T-cell (primary cell): ENCODE measurements around the gene FGL2. TPM values are rescaled to one million over a fixed set of nuclear protein-coding genes. Genes with fewer than 3 reads are reported as not detected.

Experiments
- ATAC-seq, 4 experiments: fragments of 200-7000 bp in 3 of 4; fragments of 150-1000 bp in 1 of 4; cut with Tn5 transposase; replicated peaks in 1 of 4; 1 replicate in 3 of 4; 2 replicates in 1 of 4; pipeline ENCODE4 v1.10.0; 2021; ENCODE audit warnings: moderate library complexity in 3 of 4, mild to moderate bottlenecking in 2 of 4, moderate number of reproducible peaks in 1 of 4
- CTCF ChIA-PET, 2 donors: fragments of 300-600 bp; sonication (Branson Sonifier 250); formaldehyde crosslinking; loops; one replicate each; lab custom pipeline; 2022; ENCODE audit warnings: antibody characterized with exemption in 2 of 2; lab: Charles Lee
- POLR2A ChIA-PET, 2 donors: fragments of 300-600 bp; sonication (Branson Sonifier 250); formaldehyde crosslinking; loops; one replicate each; lab custom pipeline; 2022; ENCODE audit warnings: antibody characterized with exemption in 2 of 2; lab: Charles Lee
- DNase-seq, 35 experiments: peaks; one replicate each; pipeline versions ENCODE4 v3.0.0 to v3.0.0-alpha.2; 2013 to 2023
- H3K27ac ChIP-seq: one replicate; pipeline ENCODE4 v1.5.1; 2013; ENCODE audit warnings: low read length
- H3K27me3 ChIP-seq, 2 experiments: replicated peaks in 1 of 2; 1 replicate in 1 of 2; 2 replicates in 1 of 2; pipeline versions ENCODE4 v1.6.1 to v1.7.0; 2013; ENCODE audit warnings: low read length in 1 of 2, mixed read lengths in 1 of 2; ENCODE audit not compliant: control insufficient read depth in 2 of 2, insufficient read depth in 2 of 2; ENCODE audit errors: extremely low read depth in 1 of 2
- H3K36me3 ChIP-seq, 2 donors: 1 replicate in 1 of 2; 2 replicates in 1 of 2; pipeline versions ENCODE4 v1.6.1 to v1.7.0; 2013; ENCODE audit warnings: low read length in 1 of 2; ENCODE audit not compliant: control insufficient read depth in 2 of 2, insufficient read depth in 1 of 2; ENCODE audit errors: extremely low read depth in 1 of 2
- H3K4me1 ChIP-seq, 2 experiments: 1 replicate in 1 of 2; 2 replicates in 1 of 2; pipeline versions ENCODE4 v1.6.1 to v1.7.0; 2013; ENCODE audit warnings: low read length in 2 of 2, mixed read lengths in 1 of 2; ENCODE audit not compliant: insufficient read depth in 2 of 2, control insufficient read depth in 1 of 2; ENCODE audit errors: extremely low read depth in 1 of 2
- H3K4me3 ChIP-seq, 2 donors: 1 replicate in 1 of 2; 2 replicates in 1 of 2; pipeline versions ENCODE4 v1.5.1 to v1.7.0; 2013; ENCODE audit warnings: mild to moderate bottlenecking in 2 of 2, low read length in 1 of 2, moderate library complexity in 1 of 2; ENCODE audit not compliant: control insufficient read depth in 1 of 2; ENCODE audit errors: extremely low read depth in 1 of 2
- H3K9me3 ChIP-seq: 2 replicates; pipeline ENCODE4 v1.7.0; 2013
- H3K27ac Mint-ChIP-seq, 2 donors: one replicate each; pipeline ENCODE4 v1.8.0; 2020 to 2021; ENCODE audit warnings: mild to moderate bottlenecking in 2 of 2, mixed read lengths in 2 of 2
- H3K27me3 Mint-ChIP-seq, 2 donors: one replicate each; pipeline ENCODE4 v1.8.0; 2021 to 2022; ENCODE audit warnings: mixed read lengths in 2 of 2
- H3K36me3 Mint-ChIP-seq: one replicate; pipeline ENCODE4 v1.8.0; 2021; ENCODE audit warnings: mixed read lengths
- H3K4me1 Mint-ChIP-seq, 3 donors: one replicate each; pipeline ENCODE4 v1.8.0; 2020 to 2022; ENCODE audit warnings: mixed read lengths in 3 of 3, mild to moderate bottlenecking in 1 of 3
- H3K4me3 Mint-ChIP-seq, 3 donors: one replicate each; pipeline ENCODE4 v1.8.0; 2020 to 2022; ENCODE audit warnings: mild to moderate bottlenecking in 3 of 3, mixed read lengths in 3 of 3, moderate library complexity in 3 of 3
- H3K9me3 Mint-ChIP-seq, 3 donors: one replicate each; pipeline ENCODE4 v1.8.0; 2020 to 2022; ENCODE audit warnings: mixed read lengths in 3 of 3
- WGBS: methylation state at CpG from one replicate; pipeline ENCODE4 v1.1.5; 2013; ENCODE audit warnings: missing lambda C conversion rate; ENCODE audit not compliant: insufficient coverage; 5-methylcytosine and 5-hydroxymethylcytosine counted together
- total RNA-seq, 35 experiments: library from RNA in 6 of 35; stranded (reverse) in 6 of 35; fragments of 120-200 nt in 1 of 35; gene quantifications; one replicate each; pipeline versions ENCODE4 v1.2.1 to v1.2.4 and lab custom pipeline; 2013 to 2026

Gene FGL2
- total RNA-seq, 5 donors from 2014 or later (not counting 1 experiment from before 2014, with no cell fraction given): 2.0 to 3.1 (median 2.5) TPM

DNA sequence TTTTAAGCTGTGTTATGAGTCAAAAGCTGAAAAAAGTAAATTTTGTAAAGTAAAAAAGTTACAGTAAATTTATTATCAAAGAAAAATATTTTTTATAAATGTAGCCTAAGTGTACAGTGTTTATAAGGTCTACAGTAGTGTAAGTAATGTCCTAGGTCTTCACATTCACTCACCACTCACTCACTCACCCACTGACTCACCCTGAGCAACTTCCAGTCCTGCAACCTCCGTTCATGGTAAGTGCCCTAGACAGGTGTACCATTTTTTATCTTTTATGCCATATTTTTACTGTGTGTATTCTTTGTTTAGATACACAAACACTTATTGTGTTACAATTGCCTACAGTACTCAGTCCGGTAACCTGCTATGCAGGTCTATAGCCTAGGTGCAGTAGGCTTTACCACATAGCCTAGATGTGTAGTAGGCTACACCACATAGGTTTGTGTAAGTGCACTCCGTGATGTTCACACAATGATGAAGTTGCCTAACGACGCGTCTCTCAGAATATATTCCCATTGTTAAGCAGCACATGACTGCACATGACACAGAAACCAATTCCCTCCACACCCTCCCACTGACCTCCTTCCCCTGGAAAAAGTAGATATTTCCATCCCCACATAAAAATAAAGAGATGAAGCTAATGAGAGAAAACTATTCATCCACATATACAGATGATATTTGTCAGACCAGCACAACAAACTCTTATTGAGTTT lies 44.8 kb upstream of the FGL2 start:
- Mint-ChIP-seq H3K36me3 (peaks cover 15% of the 10 kb centered on the region), H3K9me3 (no peaks in the 10 kb centered on the region), H3K4me3 (no peak overlapping the region), H3K4me1 (peaks cover 5 to 12% (median 6%) of the 10 kb centered on the region in 3 donors), H3K27ac (no peak overlapping the region), H3K27me3 (no peaks in the 10 kb centered on the region)
- H3K4me3 ChIP-seq: no peak overlapping the region
- H3K9me3 ChIP-seq: no peaks in the 10 kb centered on the region
- peaks cover 3 to 9% of the 10 kb centered on the region in 2 donors for H3K36me3 ChIP-seq
- ChIA-PET CTCF (interaction anchor here in 1 of 2 donors (0.6 kb wide), 1 partner anchor 10 kb away, joined by 3 read pairs; no protein-coding TSS in a partner anchor), POLR2A (no interaction called here)
- ATAC-seq (no peak), DNase-seq (no peak)
- WGBS: no CpG with 5 or more reads among the region's 6 CpGs
- H3K4me1 ChIP-seq: peaks cover 2 to 5% of the 10 kb centered on the region in 2 experiments
- no peaks in the 10 kb centered on the region for H3K27me3 ChIP-seq
- H3K27ac ChIP-seq: no peak overlapping the region

DNA sequence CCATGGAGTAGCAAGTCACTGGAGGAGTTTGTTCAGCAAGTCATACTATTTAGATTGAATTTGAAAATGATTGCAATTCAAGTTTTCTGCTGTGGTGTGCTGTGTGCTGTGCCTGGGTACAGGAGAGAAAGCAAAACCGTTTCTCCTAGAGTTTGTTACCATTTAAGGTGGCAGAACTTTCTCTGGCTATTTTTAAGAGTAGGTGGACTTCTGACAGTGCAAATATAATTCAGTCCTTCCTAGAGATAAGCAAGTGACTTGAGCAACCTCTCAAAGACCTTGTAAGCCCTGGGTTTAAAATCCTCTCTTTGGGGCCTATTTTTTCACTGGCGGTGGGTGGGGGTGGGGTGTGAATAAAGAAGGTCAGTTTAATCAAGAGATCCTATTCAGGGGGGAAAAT lies 42.9 kb upstream of the FGL2 start:
- no peaks in the 10 kb centered on the region for H3K27me3 Mint-ChIP-seq
- Histone ChIP-seq H3K4me1 (peaks cover 3 to 6% of the 10 kb centered on the region in 2 experiments), H3K9me3 (no peaks in the 10 kb centered on the region), H3K27me3 (no peaks in the 10 kb centered on the region), H3K27ac (no peak overlapping the region), H3K36me3 (peaks cover 3 to 9% of the 10 kb centered on the region in 2 donors), H3K4me3 (no peak overlapping the region)
- H3K36me3 Mint-ChIP-seq: peaks cover 26% of the 10 kb centered on the region
- H3K4me3 Mint-ChIP-seq: no peak overlapping the region
- CTCF ChIA-PET: interaction anchor here (1.0 to 1.2 kb wide), 2 partner anchors 11 to 112 kb away, joined by 3 to 4 read pairs; no protein-coding TSS in a partner anchor
- no peak for DNase-seq
- POLR2A ChIA-PET: no interaction called here
- H3K27ac Mint-ChIP-seq: no peak overlapping the region
- 80% methylated on average over 1 of the region's 2 CpGs for WGBS
- H3K9me3 Mint-ChIP-seq: peaks cover 0 to 4% (median 0%) of the 10 kb centered on the region in 3 donors
- ATAC-seq: no peak
- H3K4me1 Mint-ChIP-seq: peaks cover 14 to 20% (median 16%) of the 10 kb centered on the region in 3 donors

DNA sequence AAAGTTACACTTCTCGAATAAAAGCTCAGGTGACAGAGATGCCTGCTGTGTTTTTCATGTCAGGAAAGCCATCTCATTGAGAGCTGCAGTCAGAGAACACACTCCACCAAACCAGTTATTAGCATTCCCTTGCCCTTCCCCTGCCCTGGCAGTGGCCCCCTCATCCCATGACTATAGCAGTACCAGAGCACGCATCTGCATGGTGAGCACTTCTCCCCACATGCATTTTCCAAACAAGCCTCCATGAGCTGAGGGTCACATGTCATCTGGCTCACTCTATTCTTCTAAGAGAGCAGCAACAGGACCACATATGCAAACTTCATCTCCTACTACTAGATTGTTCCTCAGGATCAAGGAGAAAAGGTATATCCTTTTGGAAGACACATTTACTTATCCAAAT lies 42.4 kb upstream of the FGL2 start:
- ATAC-seq: no peak
- CTCF ChIA-PET: no interaction called here
- no peak for DNase-seq
- H3K36me3 Mint-ChIP-seq: peaks cover 31% of the 10 kb centered on the region
- Histone ChIP-seq H3K27ac (no peak overlapping the region), H3K4me3 (no peak overlapping the region), H3K36me3 (peaks cover 3 to 9% of the 10 kb centered on the region in 2 donors), H3K9me3 (no peaks in the 10 kb centered on the region), H3K27me3 (no peaks in the 10 kb centered on the region), H3K4me1 (peaks cover 3 to 6% of the 10 kb centered on the region in 2 experiments)
- H3K27ac Mint-ChIP-seq: no peak overlapping the region
- no peaks in the 10 kb centered on the region for H3K27me3 Mint-ChIP-seq
- peaks cover 14 to 20% (median 16%) of the 10 kb centered on the region in 3 donors for H3K4me1 Mint-ChIP-seq
- POLR2A ChIA-PET: no interaction called here
- peaks cover 0 to 6% (median 0%) of the 10 kb centered on the region in 3 donors for H3K9me3 Mint-ChIP-seq
- 100% methylated on average over 2 of the region's 2 CpGs for WGBS
- no peak overlapping the region for H3K4me3 Mint-ChIP-seq

DNA sequence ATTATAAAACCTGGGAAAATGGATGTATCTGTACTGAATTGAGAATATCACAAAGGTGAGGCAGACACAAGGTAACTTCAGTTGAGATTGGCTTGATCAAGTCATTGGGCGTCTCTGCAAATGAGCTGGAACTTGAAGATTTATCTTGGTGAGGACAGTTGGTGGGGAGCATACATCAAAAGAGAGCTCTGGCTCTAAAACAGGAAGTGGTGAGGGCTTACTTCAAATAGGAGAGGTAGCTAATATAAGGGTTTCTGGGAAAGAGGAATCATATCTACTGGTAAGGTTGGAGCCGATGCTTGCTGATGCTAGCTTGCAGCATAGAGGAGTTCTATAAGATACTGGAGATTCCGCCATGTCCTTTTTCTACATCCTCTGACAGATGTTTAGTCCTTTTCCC lies 39.9 kb upstream of the FGL2 start:
- H3K4me1 Mint-ChIP-seq: peaks cover 14 to 18% (median 16%) of the 10 kb centered on the region in 3 donors
- no peak overlapping the region for H3K27ac ChIP-seq
- peak overlapping the region in 1 of 2 donors; percentile 1 for H3K27ac Mint-ChIP-seq
- H3K4me3 Mint-ChIP-seq: no peak overlapping the region
- H3K9me3 ChIP-seq: no peaks in the 10 kb centered on the region
- ChIA-PET POLR2A (no interaction called here), CTCF (interaction anchor here (0.6 to 0.9 kb wide), 2 partner anchors 127 to 1170 kb away, joined by 4 to 10 read pairs; no protein-coding TSS in a partner anchor)
- no peak for DNase-seq
- no peak overlapping the region for H3K4me3 ChIP-seq
- H3K36me3 Mint-ChIP-seq: peaks cover 40% of the 10 kb centered on the region
- ATAC-seq: peak in 2 of 4 experiments; percentile 32 to 45
- H3K36me3 ChIP-seq: peaks cover 3 to 9% of the 10 kb centered on the region in 2 donors
- no peaks in the 10 kb centered on the region for H3K27me3 ChIP-seq
- H3K4me1 ChIP-seq: peaks cover 3 to 4% of the 10 kb centered on the region in 2 experiments
- WGBS: 83% methylated on average over 1 of the region's 3 CpGs
- no peaks in the 10 kb centered on the region for H3K27me3 Mint-ChIP-seq
- H3K9me3 Mint-ChIP-seq: peaks cover 0 to 6% (median 0%) of the 10 kb centered on the region in 3 donors

DNA sequence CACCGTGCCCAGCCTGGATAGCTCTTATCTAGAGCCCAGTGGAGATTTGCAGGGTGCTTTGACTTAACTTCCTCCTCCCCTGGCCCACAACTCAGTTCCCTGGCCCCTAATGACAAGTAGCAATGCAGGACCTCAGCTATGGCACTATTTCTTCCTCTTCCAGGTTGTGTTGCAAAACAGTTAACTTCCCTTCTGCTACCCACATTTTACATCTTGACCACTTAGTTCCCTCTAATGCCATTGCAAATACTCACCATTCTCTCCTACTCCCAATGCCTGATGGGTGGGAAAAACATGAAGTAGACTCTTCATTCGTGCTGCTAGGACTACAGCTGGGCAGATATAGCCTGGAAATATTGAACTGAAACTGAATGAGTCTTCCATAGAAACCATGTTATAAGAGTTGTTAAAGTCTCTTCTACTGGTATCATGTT lies 39.1 kb upstream of the FGL2 start:
- H3K27ac Mint-ChIP-seq: no peak overlapping the region
- H3K4me1 ChIP-seq: peaks cover 3 to 4% of the 10 kb centered on the region in 2 experiments
- no peak for ATAC-seq
- H3K4me3 ChIP-seq: no peak overlapping the region
- peaks cover 3 to 9% of the 10 kb centered on the region in 2 donors for H3K36me3 ChIP-seq
- peaks cover 14 to 18% (median 16%) of the 10 kb centered on the region in 3 donors for H3K4me1 Mint-ChIP-seq
- POLR2A ChIA-PET: no interaction called here
- no peaks in the 10 kb centered on the region for H3K9me3 ChIP-seq
- no peak overlapping the region for H3K4me3 Mint-ChIP-seq
- DNase-seq: peak in 2 of 35 experiments; percentile 3 to 19
- H3K36me3 Mint-ChIP-seq: peaks cover 40% of the 10 kb centered on the region
- H3K27me3 ChIP-seq: no peaks in the 10 kb centered on the region
- no peaks in the 10 kb centered on the region for H3K27me3 Mint-ChIP-seq
- 86% methylated on average over 2 of the region's 2 CpGs for WGBS
- no peak overlapping the region for H3K27ac ChIP-seq
- CTCF ChIA-PET: interaction anchor here (1.2 to 1.8 kb wide), 2 partner anchors 8 to 9 kb away, joined by 3 to 5 read pairs; no protein-coding TSS in a partner anchor
- H3K9me3 Mint-ChIP-seq: peaks cover 0 to 6% (median 0%) of the 10 kb centered on the region in 3 donors

DNA sequence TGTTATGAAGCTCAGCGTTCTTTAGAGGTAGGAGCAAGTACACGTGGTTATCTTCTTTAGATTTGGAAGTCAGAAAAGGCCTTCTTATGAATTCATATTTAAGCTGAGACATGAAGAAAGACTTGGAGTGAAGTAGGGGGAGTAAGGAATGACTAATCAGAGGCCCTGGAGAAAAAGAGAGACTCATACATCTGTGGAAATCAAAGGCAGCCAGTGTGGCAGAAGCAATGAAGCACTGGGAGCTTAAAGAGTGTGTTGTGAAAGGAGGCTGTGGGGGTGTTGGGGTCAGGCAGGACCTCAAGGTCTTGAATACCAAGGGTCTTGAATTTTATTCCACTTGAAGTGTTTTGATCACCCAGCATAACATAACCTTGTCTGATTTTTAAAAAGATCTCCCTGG lies 35.7 kb upstream of the FGL2 start:
- Histone ChIP-seq H3K27me3 (no peaks in the 10 kb centered on the region), H3K4me3 (no peak overlapping the region), H3K36me3 (no peaks in the 10 kb centered on the region), H3K9me3 (no peaks in the 10 kb centered on the region), H3K27ac (no peak overlapping the region), H3K4me1 (peaks cover 3 to 4% of the 10 kb centered on the region in 2 experiments)
- Mint-ChIP-seq H3K27ac (no peak overlapping the region), H3K27me3 (no peaks in the 10 kb centered on the region), H3K9me3 (peaks cover 8 to 10% (median 8%) of the 10 kb centered on the region in 3 donors), H3K4me1 (peaks cover 14 to 17% (median 16%) of the 10 kb centered on the region in 3 donors), H3K36me3 (peaks cover 35% of the 10 kb centered on the region), H3K4me3 (no peak overlapping the region)
- ATAC-seq (no peak), DNase-seq (no peak)
- POLR2A ChIA-PET: no interaction called here
- no CpG with 5 or more reads among the region's 2 CpGs for WGBS
- CTCF ChIA-PET: interaction anchor here in 1 of 2 donors (0.9 kb wide), 1 partner anchor 12 kb away, joined by 3 read pairs; no protein-coding TSS in a partner anchor
